Thyroid gland (tissue), 4 donors: Measurements from ENCODE around the gene ZSCAN2.
"Not testable (repeated sequence)": the region's sequence is repeated elsewhere in the genome, so short reads cannot be mapped to it uniquely, and the experiment has no call there.

ENCODE experiments used
- CTCF ChIP-seq, 6 experiments: fragments of 200-600 bp in 3 of 6; fragments of 450-650 bp in 3 of 6; sonication (generic) in 3 of 6; IDR thresholded peaks; one replicate each; pipeline ENCODE4 v1.5.1; 2016 to 2019; ENCODE audit warnings: antibody characterized with exemption in 6 of 6, mild to moderate bottlenecking in 2 of 6, inconsistent platforms in 1 of 6, moderate library complexity in 1 of 6
- POLR2A ChIP-seq, 2 donors: fragments of 450-650 bp; IDR thresholded peaks; one replicate each; pipeline ENCODE4 v1.6.1; 2017; ENCODE audit warnings: antibody characterized with exemption in 2 of 2, mild to moderate bottlenecking in 2 of 2, moderate library complexity in 1 of 2

- not testable (repeated sequence) for TF ChIP-seq CTCF, POLR2A (IDR thresholded peaks at IDR 0.05)
Observed at GRCh38 chr15:84551624-84552023, 49.2 kb upstream of the ZSCAN2 start.
